ENCODE data around the gene FOXA1.

Gene FOXA1

DNA sequence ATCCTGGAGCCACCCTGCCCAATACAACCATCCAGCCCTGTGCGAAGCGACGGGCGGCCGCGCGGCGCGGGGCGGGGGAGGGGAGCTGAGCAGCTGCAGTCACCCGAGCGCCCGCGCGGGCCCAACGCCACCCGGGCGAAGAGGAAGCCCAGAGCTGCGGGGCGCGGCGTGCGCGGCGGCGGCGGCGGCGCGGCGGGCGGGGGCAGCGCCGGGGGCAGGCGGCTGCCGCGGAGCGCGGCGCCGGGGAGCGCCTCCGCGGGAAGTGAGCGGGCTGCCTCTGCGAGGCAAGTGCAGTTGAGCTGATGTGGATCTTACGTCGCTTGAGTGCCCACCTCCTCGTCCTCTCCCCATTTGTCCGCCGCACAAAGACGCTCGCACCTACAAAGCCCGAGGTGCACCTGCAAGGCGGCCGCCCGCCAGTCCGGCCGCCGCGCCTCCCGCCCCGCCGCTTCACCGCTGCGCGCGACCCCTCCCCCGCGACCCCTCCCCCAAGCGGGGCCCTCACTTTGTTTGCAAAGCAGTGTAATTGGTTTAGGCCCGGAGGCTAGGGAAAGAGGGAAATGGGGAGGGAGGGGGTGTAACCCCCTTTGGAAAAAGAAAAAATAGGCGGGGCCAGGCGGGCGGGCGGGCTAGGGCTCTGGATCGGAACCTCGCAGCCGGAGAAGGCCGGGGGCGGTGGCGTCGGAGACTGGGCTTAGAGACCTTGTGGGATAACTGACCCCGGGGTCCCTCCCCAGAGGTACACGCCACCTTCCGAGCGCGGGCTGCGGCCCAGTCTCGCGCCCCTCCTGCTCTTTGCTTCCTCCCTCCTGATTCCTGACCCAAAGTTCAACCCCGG lies at the start of gene FOXA1, which contains the start of gene TTC6:
Gene FOXA1 (minus strand): TSS at position 279 of the 838 bp plus-strand sequence. CDS start 277 bp downstream, at position 2.
Gene TTC6 (plus strand): TSS at position 659 of the 838 bp plus-strand sequence. CDS start 26,436 bp downstream, outside the sequence.
- DNase-seq (ENCODE audit: low read depth), result no peak

DNA sequence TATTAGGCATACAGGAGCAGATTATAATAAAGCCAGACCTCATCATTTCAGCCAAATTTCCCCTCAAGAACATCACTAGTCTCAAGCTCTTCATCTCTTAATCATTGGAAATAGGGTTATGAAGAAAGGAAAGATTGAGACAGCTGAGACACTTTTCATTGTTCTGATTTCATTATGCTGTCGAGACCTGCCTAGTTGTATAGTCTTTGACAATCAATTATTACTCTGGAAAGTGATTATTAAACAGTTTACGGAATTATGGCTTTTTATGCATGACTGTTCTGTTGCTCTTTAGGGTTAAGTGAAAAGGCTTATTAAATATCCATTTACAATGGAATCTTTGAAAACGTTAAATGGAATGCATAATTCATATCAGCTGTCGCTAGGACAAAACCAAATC lies 48.7 kb upstream of the FOXA1 start:
- DNase-seq (ENCODE audit: low read depth), result no peak

DNA sequence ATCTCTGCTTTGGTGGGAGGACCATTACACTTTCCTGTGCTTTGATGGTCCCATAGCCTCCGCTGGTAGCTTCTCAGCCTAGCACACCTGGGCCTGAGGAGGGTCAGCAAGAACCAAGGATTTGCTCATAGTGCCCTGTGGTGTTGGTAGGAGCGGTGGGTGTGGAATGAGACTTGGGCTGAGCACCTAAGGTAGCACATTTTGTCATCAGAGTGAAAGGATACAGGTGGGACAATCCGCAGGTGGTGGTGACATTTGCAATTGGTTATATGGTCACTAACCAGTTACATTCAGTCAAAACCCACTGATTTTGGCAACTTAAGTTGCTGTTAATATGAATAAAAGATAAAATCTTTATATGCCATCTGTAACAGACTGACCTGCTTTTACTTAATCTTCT lies 47.1 kb upstream of the FOXA1 start:
- no peak for DNase-seq (ENCODE audit: low read depth)

DNA sequence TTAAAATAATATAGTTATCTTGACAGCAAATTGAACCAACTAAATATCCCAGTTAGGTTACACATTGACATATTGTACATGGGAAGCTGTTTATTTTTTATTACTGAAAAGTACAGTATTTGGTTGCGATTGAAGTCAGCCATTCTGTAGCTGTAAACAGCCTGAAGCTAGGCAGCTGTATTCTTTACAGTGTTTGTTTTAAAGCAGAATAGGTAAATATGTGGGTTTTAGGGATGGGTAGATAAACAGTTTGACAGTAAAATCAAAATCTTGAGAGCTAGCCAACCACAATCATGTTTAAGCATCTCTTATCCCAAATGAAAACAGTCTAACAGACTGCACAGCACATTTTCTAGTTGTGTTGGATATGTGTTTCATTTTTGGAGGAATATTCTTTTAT lies 46.1 kb upstream of the FOXA1 start:
- DNase-seq (ENCODE audit: low read depth), result no peak

DNA sequence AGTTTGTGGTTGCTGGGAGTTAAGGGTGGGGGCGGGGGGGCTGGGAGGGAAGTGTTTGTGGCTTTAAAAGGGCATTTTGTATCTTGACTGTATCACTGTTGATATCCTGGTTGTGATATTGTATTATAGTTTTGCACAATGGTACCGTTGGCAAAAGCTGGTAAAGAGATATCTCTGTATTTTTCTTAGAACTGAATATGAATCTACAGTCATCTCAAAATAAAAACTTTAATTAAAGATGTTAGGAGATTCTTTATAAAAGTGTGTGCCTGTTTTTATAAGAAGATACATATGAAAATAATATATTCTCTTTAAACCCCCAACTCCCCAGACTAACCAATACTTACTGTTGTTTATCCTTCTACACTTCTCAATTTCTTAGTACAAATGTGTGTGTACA lies 43.5 kb upstream of the FOXA1 start:
- DNase-seq (ENCODE audit: low read depth), result no peak

DNA sequence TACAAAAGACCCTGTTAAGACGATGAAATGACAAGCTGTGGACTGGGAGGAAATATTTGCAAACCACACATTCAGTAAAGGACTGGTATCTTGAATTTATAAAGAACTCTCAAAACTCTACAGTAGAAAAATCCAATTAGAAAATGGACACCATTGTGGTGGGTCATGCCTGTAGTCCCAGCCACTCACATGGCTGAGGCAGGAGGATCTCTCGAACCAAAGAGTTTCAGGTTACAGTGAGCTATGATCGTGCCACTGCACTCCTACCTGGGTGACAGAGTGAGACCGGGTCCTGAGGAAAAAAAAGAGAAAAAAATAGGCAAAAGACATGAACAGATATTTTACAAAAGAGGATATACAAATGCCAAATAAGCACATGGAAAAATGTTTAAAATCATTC lies 42.3 kb upstream of the FOXA1 start:
- DNase-seq (ENCODE audit: low read depth), result no peak

DNA sequence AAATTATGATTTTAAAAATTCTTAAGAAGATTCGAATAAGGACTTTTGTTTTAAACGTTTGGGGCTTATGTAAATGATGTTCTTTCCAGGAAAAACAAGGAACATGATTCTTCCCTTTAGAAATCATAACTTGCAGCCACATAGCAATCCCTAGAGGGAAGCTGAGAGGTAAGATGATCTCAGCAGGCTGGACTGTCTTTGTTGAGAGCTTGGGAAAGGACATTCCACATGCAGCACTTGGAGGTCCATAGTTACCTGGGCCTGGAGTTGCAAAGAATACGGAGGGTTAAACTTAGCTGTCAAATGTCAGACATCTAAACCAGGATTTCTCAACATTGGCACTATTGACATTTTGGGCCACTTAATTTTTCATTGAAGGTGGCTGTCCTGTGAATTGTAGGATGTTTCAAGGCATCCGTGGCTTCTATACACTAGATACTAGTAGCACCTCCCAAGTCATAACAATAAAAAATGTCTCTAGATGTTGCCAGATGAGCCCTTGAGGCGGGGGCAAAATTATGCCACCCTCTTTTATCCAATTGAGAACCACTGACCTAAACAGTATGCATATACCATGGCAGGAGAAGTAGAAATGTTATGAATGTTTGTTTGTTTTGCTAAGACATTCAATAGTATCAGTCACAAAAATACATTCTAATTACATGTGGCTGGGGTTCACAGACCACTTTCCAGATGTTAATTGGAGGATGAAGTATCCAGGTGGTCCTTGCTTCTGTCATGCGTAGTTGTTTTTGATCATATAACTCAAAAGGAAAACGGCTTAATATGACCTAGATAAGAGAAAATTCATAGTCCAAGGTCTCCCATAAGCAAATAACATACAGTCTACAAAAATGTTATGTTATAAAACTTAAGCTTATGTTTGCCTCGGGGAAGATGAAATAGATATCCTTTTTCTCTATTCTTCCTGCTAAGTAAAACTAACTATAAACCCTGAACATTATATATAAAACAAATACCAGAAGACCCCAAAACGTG lies 30.8 kb upstream of the FOXA1 start:
- DNase-seq (ENCODE audit: low read depth), result no peak

DNA sequence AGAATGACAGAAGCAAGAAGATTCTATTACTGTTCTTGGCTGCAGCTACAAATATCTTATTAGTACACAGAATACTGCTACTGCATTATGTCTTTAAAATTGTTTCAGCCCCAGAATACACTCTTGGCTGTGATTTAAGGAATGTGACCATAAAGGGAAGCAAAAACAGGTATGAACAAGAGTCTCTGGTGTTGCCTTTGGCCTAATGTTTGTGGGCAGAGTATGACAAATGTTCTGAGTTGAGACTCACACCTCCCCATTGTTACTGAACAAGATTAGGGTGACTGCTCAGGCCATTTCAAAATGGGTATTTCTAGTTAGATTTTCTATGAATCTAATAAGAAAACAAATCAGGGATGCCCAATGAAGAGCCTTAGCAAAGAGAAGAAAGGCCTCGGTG lies 28.9 kb upstream of the FOXA1 start:
- no peak for DNase-seq (ENCODE audit: low read depth)

DNA sequence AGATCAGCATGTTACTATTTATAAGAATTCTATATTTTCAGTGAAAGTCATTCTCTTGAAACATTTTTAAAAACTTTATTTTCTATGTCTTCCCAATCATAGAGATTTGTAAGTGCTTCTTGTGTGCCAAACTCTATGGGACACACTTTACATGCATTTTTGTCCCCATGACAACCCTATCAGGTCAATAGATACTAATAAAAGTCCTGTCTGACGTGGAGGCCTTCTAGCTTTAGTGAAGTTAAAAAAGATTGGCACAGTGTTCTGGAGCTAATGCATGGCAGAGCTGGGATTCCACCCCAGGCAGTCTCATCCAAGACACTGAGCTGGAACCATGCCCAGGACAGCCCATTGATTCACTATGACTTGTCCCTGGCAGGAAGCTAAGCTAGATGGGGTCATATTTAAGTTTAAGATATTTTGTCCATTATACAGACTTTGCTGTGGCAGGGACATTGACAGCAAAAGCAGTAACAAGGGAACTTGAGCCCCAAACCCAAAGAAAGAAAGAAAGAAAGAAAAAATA lies 28.4 kb upstream of the FOXA1 start:
- DNase-seq (ENCODE audit: low read depth), result peak; percentile 61

DNA sequence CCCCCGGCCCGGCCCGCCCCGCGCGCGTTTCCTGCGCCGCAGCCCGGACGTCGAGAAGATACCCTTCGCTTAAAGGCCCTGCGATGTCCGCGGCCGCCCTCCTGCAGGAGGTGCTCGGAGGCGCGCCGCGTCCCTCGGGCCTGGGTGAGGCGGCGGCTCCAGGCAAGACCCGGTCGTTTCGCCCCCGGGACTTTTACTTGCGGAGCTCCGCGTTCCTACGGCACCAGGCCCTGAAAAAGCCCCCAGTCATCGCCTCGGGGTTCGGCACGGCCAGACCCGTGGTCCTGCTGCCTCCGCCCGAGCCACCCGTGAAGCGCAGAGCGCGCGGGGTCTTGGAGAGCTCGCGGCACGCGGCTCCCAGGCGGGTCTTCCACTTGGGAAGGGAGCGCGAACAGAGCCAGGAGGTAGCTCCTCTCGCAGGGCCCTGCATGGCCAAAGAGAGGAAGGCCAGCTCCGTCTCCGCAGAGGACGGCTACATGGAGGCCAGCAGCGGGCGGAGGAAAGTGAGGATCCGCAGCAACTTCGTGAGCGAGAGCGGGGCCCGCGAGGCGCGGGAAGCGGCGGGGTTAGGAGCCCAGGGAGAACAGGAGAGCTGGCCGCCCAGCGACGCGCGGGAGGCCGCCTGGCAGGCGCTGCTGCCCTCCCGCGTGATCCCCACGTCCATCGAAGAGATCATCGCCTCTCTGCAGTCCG lies 27.3 kb upstream of the FOXA1 start:
- DNase-seq (ENCODE audit: low read depth), result no peak

DNA sequence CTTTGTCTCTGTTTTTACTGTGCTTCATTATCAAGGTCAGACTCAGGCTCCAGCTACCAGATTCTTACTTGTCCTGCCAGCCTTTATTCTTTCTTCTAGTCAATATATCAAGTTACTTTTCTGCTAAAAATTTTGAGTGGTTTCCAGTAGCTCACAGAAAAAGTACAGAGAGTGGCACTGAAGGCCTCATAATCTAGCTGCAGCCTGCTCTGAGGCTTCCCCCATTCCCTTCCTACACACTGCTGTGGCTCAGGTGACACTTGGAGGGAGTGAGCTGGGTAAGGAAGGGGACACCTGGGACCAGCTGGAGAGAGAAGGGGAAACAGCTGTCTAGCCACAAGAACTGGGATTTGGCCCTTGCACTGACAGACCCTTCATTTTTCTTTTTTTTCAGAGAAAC lies 25.8 kb upstream of the FOXA1 start:
- DNase-seq (ENCODE audit: low read depth), result no peak

DNA sequence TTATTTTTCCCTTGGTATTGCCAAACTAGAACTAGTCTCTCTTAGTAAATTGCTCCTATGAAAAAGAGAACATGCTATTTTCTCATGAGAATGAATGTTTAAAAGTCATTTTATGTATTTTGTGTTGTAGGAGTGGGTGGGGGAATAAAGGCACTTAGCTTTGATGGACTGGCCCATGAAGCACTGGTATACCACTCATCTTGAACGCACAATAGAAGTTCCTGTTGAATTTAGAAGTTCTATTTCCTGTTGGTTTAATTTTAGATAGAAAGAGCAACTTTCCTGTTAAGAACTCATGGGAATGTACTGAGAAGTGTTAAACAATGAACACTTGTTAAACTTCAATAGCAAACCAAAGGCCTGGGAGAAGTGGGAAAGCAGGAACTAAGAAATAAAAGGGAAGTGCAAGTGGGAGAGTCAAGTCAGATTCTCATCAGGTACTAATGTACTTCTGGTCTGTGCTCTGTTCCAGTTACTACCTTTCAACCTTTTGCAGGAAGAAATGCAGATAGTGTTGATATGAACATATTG lies 23.5 kb upstream of the FOXA1 start:
- DNase-seq (ENCODE audit: low read depth), result no peak

DNA sequence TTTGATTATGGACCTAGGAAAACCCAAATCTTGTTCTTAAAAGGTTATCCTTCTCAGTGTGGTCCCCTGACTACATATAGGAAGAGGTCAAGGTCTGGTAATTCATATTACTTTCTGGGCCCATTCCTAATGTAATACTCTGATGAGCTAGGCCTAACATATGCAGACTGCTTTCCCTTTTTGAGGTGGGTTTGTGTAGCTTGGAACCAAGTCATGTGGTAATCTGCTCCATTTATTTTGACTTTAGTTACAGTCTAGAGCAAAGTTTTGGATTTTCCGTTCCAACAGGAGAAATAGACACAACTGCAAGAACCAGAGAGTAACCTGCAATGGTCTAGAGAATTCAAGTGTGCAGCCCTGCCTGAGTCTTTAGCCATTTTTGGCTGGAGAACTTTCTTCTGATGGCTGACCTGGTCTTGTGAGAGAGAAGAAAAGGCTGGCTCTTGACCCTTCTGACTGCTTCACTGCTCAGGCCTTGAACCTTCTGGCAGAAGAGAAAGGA lies 22.9 kb upstream of the FOXA1 start:
- no peak for DNase-seq (ENCODE audit: low read depth)

DNA sequence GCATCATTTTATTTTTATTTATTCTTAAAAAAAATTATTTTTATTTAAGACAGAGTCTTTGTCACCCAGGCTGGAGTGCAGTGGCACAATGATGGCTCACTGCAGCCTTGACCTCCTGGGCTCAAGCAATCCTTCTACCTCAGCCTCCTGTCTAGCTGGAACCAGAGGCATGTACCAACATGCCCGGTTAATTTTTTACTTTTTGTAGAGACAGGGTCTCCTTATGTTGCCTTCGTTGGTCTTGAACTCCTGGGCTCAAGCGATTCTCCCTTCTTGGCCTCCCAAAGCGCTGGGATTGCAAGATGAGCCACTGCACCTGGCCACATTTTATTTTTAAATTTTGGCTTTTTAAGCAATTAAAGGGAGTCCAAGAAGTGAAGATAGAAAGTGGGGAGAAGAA lies 21.8 kb upstream of the FOXA1 start:
- no peak for DNase-seq (ENCODE audit: low read depth)

DNA sequence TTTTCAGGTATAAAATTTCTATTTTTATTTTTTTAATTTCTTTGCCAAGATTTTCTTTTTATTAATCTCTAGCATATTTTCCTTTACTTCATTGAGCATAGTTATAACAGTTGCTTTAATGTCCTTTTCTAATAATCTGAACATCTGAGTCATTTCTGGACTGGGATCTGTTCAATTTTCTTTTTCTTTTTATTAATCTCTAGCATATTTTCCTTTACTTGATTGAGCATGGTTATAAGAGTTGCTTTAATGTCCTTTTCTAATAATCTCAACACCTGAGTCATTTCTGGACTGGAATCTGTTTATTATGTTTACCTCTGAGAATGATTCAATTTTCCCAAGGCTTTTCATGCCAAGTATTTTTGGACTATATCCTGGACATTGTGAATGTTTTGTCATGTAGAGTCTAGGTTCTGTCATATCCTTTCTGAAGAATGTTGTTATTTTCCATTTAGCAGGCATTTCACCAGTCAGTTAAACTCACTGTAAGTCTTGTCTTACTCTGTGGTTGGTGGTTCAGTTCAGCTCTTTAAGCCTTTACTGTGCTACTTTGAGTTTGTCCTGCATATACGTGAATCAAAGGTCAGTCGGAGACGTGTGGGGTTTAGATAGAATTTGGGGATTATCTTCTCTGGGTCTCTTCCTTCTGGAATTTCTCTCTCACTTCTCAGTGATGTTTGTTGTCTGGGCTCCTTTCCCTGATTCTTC lies 20.7 kb upstream of the FOXA1 start:
- no peak for DNase-seq (ENCODE audit: low read depth)

DNA sequence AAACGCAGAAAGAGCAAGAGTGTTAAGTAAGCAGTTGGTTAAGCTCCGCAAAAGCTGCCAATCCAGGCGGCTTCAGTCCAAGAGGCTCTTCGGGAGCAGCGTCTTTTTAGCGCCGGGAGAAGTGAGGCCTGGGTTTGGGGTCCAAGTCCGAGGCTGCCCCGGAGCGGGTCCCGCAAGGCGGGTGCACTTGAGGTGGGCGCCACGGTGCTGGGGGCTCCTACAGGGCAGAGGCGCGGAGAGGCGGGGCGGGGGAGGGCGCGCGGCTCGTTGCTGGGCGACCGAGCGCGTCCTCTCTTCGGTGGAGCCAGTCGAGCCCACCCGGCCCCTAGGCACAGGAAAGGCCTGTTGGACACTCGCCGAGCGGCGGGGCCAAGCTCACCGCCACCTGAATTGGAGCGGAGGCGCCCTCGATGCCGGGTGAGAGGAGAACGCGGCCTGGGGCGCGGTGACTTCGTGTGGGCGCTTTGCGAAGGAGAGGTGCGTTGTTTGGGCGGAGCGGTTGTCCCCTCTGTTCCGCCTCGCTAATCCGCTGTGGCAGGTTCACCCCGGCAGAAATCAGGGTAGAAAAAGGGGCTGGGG lies 16.0 kb upstream of the FOXA1 start:
- no peak for DNase-seq (ENCODE audit: low read depth)

DNA sequence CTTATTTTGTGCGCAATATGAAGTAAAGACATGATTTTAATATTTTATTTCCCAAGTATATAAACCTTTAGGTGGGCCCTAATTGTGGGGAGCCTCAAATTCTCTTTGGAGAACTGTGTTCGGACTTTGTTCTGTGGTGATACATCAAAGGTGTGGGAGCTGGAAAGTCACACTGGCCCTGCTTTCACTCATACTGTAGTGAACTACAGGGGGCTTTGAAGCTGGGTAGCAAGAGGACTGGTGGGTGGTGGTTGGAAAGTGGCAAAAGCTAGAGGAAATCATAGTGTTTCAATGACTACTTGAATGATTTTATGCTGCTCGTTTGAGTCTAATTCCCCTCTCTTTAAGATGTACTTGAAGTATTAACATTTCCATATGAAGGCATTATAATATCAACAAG lies 13.6 kb upstream of the FOXA1 start:
- no peak for DNase-seq (ENCODE audit: low read depth)

DNA sequence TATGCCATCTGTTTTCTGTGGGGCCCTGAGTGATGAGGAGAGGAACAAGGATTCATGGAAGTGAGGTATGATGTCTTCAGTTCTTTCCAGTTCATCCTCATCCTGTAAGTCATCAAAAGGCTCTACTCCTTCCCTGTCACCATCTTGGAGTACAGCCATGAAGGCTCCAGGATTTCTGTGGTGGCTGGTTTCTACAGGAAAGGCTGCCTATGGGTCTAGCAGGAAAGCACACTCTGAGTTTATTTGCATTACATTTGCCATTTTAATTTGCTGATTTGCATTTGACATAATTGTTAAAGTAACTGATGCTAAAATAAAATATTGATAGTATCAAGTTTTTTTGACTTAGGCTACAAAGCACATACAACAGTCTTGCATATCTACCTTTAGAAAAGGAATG lies 11.6 kb upstream of the FOXA1 start:
- DNase-seq (ENCODE audit: low read depth), result no peak

DNA sequence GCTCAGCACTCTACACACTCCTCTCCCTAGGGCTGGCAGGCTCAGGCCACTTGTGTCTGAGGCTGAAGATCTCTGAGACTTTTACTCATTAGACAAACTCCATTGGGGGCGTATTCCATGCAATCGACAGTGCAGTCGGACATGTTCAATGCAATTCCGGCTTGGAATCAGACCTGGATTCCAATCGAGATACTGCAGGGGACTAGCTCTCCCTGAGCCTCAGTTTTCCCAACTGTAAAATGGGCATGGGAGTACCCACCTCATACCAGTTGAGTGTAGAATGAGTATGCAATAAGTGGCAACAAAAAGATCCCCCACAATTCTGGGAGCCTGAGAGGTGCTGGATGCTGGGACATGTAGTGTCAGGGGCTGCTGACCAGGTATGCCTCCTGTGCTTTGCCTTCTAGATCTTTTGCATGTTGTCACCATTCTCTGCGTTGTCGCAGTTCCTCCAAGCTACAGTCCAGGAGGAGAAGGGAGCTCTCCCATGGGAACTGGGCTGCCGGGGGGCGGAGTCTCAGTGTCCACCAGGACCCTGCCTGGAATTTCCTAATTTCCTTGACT lies 8.7 kb upstream of the FOXA1 start:
- DNase-seq (ENCODE audit: low read depth), result no peak

Measured in GM04504 (cell line).